Stimulated activated CD4-positive, alpha-beta T cell treated with anti-CD3 and anti-CD28 coated beads, Interleukin-4, amount 100 ng/mL, for 4 hours (primary cell): ENCODE results near the gene EID1.

Experiments
- DNase-seq, 2 experiments: peaks; one replicate each; pipeline ENCODE4 v3.0.0-alpha.2; 2020

EID1 gene

DNA sequence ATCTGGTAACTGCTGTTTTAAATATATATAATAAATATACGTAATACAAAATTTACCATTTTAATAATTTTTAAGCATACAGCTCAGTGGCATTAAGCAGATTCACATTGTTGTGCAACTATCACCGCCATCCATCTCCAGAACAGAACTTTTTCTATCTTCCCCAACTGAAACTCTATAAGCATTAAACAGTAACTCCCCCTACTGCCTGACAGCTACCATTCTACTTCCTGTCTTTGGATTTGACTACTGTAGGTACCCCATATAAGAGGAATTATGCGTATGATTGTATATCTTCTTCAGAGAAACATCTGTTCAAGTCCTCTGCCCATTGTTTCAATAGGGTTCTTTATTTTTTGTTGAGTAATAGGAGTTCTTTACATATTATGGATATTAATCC is 36.8 kb downstream of the EID1 start:
- no peak for DNase-seq

DNA sequence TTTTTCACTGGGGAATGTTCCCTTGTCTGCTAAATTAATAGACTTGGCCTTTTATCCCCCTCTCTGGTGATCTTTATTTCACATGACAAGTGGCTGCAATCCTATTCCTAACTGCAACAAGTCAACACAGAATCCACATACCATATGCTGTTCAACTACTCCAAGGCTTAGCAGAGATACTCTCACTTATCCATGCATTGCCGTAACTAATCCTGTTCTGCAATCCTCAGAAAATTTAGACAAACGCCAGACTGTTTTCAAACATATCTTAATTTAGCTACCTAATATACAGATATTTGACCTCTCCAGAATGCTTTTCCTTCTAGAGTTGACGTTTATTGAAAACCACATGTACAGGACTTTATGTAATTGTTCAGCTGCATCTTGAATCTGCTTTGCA is 37.9 kb downstream of the EID1 start:
- no peak for DNase-seq

DNA sequence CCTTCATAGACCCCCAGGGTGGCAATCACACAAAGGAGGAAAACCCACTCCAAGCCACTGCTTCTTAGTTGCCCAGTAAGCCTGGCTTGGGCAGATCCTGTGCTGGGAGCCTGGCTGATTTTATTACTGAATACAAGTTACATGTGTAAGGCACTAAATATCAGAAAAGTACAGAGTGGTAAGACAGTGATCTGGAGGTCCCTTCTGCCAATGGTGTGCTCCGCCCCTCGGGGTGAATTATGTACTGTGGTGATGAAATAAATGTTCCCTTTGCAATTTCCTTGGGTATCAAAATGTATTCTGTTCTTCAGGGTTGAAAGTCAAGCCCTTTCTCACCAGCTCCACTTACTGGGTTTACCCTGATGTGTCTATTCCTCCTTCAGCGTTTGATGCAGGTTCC is 38.8 kb downstream of the EID1 start:
- DNase-seq = no peak

DNA sequence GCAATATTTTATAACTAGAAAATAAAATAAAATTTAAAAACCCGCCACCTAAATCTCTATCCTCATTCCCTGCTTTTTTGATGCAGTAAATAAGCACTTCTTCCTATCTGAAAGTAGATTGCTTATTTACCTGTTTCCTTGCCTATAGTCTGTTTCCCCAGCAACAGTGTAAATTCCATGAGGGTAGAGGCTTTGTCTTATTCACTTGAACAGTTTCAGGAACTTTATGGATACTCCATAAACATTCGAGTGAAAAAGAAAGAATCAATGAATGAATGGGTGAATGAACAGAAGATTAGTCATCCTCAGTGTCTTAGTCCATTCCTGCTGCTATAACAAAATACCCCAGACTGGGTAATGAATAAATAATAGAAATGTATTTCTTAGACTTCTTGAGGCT is 44.1 kb downstream of the EID1 start:
- DNase-seq = no peak

DNA sequence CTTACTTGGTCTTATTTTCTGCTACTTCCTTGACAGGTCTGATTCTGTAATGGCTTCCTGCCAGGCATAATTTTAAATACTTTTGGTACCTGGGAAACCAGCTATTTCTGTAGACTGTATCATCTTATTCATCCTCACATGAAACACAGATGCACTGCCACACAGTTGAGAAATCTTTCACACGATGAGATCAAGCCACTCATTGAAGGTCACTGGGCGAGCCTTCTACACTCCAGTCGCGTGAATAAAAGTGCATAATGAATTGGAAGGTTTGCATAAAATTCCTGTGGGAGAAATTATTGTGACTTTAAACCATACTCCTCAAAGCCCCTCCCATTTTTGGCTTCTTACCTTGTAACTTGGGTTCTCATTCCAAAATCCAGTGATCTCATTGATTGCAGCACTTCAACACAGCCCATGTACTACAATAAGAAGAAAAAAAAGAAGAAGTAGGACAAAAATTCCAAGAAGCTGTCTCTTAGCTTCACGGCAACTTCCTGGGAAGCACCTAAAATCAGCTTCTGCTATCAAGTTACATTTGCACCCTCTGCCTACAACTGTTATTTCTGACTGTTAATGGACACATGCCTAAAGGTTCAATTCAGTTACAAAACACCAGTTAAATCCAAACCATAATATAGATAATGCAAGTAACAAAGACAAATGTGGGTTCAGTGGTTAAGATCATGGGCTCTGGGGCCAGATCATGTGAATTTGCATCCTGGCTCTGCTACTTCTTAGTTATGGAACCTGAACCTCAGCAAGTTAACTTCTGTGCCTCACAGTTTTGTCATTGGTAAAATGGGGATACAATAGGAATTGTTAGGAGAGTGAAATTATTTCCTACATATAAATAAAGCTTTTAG is 46.8 kb downstream of the EID1 start:
- DNase-seq = no peak

DNA sequence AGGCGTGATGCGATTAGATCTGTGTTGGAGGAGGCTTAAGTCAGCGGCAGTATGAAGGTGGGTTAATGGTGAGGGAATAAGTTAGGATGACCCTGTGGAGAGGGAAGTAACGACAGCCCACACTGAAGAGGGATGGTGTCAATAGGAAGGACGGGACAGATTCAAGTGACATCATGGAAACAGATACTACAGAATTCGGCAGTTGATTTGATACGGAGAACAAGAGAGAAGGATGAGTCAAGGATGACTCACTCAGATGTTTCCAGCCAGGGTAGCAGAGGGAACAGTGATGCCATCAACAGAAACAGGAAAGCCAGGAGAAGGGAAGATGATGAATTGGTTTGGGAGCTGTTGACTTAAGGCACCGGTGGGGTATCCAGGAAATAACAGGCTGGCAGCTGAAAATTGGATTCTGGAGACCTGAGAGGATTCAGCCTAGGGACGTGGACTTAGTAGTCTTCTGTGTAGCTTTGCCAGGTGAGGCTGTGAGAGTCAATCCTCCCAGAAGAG is 47.8 kb downstream of the EID1 start:
- DNase-seq = peak in 1 of 2 experiments; percentile 3

DNA sequence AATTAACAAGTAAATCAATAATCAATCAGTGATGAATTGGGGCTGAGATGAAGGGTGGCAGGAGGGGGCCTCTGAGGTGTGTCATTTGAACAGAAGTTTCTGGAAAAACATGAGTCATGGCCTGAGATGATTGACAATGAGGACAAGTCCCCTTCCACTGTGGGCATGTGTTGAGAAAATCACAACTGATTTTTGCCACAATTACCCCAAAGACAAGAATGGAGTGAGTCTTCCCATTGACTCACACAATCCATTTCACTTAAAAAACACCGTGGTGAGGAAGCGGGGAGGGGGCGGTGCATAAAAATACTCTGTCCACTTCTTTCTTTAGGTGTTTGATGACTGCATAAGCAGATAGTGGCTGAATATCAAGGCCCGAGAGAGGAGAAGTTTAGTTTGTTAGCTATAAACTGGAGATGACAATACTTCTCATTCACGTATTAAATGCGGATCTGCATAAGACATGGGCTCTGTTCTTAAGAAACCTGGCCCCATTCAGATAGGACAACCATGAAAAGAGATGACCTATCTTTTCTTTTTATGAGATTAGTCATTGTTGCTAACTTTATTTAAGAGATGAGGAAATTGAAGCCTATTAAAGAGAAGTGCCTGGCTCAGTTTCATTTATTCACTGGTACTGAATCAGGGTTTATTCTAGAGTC is 51.1 kb downstream of the EID1 start:
- peak in 1 of 2 experiments; percentile 21 for DNase-seq

DNA sequence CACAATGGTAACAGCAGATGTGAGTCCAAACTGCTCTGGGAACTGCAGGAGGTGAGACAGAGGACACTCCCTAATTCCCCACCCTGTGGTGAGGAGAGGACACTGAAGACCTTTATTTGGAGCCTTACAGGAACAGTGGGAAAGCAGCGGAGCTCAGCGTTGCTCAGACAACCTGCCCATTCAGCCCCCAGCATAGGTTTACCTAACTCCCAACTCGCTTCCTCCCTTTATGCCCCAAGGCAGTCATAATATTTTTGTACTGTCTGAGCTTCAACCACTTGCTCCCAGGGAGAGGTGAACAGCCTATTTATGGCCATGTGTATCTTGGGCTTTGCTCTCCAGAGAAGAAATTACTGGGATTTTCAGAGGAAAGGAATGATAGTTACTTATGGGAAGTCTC is 51.7 kb downstream of the EID1 start:
- no peak for DNase-seq
